Lung microvascular endothelial cell (primary cell): ENCODE results near the gene S100P. TPM values are rescaled to one million over a fixed set of nuclear protein-coding genes. Genes with fewer than 3 reads are reported as not detected.
A peak's percentile ranks its signal among the peaks of the same experiment; 100 is the strongest.
"Not testable (repeated sequence)": the region's sequence is repeated elsewhere in the genome, so short reads cannot be mapped to it uniquely, and the experiment has no call there.

ENCODE experiments used
- DNase-seq, 2 donors: peaks; one replicate each; pipeline versions ENCODE4 v3.0.0 to v3.0.0-alpha.2; 2010; ENCODE audit warnings: low read depth in 2 of 2
- total RNA-seq: library from RNA; depleted of rRNA; stranded (reverse); fragments of >200 nt; gene quantifications from 2 replicates; pipeline ENCODE4 v1.2.1, GENCODE V29; 2014

Gene S100P
- total RNA-seq, 1 donor from 2014 or later: 0.40 TPM

DNA sequence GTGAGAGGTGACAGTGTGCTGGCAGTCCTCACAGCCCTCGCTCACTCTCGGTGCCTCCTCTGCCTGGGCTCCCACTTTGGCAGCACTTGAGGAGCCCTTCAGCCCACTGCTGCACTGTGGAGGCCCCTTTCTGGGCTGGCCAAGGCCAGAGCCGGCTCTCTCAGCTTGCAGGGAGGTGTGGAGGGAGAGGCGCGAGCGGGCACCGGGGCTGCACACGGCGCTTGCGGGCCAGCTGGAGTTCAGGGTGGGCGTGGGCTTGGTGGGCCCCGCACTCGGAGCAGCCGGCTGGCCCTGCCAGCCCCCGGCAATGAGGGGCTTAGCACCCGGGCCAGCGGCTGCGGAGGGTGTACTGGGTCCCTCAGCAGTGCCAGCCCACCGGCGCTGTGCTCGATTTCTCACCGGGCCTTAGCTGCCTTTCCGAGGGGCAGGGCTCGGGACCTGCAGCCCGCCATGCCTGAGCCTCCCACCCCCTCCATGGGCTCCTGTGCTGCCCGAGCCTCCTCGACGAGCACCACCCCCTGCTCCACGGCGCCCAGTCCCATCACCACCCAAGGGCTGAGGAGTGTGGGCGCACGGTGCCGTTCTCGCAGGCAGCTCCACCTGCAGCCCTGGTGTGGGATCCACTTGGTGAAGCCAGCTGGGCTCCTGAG, 21.0 kb upstream of the S100P start:
- not testable (repeated sequence) for DNase-seq

- peak in 1 of 2 donors; percentile 40 for DNase-seq
These were observed 20.5 kb upstream of the S100P start for GRCh38 chr4:6673191-6673659.

DNA sequence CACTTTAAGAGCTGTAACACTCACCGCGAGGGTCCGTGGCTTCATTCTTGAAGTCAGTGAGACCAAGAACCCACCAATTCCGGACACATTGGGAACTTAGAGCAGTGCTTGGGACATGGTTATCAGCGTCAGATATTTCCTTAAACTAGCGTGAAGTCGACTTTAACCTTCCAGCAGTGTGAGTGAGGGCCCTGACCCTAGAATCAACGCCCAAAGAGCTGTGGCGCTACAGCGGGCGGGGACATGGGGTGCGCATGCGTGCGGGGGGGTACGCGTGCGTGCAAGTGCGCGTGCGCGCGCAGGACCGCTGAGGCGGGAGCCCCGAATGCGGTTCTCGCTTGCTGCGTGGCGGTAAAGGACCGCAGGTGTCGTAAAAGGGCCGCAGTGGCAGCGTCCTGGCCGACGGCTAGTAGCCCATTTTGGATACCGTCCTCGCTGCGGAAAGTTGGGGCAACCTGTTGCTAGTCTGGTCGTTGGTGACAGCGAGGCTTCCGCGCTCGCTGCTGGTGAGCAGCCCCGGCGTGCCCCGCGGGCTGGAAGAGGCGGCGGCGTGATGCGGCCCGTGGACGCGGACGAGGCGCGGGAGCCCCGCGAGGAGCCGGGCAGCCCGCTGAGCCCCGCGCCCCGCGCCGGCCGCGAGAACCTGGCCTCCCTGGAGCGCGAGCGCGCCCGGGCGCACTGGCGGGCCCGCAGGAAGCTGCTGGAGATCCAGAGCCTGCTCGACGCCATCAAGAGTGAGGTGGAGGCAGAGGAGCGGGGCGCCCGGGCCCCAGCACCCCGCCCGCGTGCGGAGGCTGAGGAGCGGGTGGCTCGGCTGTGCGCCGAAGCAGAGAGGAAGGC, 19.8 kb upstream of the S100P start:
- peak; percentile 97 to 98 for DNase-seq

GRCh38 chr4:6674500-6675149, 19.1 kb upstream of the S100P start:
- peak; percentile 54 to 70 for DNase-seq

DNA sequence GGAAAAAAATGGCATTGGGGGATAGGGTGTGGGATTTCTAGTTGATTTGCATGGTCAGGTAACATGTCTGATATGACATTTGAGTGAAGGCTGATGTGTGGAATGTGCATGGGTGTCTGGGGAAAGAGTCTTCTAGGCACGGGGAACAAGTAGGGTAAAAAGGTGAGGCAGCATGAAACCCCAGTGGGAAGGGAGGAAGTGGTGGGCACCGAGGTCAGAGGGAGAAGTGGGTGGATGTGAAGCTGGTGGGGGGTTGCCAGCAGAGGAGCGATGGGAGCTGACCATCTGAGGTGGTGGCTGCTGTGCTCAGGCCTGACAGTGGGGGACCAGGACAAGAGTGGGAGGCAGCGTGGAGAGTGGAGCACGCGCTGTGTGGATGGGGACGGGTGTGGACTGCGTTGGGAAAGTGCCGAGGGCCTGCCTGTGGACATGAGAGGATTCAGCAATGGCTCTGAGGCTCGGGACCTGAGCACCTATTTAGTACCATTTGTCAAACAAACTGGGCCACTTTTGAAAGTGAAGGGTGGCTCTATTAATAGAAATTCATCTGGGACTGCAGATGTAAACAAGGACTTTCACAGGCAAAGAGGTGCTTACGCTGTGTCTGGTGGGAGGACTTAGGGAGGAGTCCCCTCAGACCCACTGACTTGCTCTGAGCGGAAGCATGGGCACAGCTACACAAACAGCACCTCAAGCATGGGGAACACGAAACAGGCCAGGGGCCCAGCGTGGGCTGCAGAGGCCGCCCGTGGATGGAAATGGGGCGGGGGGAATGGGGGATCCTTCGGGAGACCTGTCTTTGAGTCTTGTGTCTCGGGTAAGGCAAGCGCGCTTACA, 16.7 kb upstream of the S100P start:
- no peak for DNase-seq

DNA sequence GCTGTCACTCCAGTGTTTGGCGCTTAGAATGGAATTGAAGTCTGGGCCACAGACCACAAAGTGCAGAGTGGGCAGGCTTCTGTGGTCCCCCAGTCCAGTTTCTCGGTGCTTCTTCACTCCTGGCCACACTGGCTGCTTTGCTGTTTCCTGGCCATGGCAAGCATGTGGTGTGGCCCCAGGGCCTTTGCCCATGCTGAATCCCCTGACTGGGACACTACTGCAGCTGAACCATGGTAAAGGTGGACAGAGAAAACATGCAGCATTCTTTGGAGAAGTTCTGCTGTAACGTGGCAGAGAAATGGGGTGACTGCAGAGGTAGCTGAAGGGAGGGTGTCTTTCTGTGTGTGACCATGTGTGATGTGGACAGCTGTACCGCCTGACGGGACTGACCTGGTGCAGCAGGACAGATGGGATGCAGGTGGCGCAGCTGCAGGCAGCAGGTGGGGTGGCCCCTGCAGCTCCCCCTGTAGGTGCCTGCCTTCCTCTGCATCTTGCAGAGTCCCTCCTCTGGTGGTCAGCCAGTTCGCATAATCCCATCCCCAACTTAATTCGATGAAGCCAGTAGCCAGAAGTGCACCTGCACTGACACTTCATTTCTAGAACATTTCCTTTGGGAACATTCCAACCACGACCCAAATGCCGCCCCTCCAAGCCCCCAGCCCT, 13.2 kb upstream of the S100P start:
- no peak for DNase-seq

DNA sequence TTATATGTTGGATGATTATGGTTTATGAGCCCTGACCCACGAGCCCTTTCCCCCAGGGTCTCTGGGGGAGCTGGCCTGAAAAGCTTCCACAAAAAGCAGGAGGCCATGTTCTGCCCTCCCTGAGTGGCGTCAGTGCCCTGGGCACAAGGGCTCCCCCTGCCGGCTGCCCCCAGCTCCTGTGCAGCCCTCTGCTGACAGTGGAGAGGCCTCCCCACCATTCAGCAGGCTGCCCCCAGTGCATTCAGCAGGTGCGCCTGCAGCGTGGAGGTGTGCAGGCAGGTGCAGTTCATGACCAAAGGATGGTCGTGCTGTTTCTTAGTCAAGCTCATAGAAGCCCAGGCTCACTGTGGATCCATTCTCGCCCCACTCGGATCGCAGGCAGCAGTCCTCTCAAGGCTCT, 12.5 kb upstream of the S100P start:
- DNase-seq: no peak

DNA sequence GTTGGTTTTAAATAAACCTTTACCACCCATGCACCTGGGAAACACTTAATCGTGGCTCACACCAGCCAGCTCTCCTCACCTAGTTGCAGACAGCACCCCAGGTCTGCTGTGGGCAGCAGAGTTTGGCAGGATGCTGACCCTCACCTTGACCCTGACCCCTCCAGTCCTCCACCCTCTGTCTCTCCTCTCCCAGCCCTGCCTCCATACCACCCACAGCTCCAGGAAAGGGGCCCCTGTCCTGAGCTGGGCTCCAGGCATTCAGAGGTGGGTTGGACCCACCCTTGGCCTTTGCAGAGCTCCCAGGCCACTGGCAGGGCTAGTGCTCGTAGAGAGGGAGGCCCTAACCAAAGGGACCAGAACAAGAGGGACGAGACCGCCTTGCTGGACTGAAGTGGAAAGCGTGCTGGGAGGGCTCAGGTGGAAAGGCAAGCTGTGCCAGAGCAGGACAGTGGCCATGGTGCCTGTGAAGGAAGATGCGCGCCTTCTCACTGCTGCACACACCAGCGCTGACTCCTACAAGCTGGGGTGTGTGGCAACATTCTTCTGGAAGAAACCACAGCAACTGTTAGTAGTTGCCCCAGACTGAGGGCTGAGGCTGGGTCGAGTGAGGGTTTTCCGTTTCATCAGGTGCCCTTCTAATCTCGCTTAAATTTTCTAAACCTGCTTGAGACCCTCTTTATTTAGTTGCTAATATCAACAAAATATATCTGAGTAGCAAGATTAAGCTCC, 10.7 kb upstream of the S100P start:
- DNase-seq: no peak

DNA sequence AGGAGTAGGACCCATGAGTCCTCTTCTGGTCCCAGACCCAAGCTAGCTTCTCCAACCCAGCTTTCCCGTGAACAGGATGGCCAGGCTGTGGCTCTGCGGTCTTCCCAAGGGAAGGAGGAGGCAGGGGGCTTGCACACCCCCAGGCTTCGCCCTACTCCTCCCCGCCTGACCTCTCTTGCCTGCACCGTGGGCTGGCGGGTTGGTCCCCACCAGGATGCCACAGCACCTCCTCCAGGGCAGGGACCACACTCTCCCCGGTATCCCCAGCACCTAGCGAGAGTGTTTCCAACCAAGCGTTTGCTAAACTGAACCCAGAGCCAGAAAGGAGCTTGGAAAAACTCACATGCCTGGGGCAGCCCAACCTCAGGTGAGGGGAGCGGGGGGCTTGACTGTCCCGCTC, 9.0 kb upstream of the S100P start:
- no peak for DNase-seq

DNA sequence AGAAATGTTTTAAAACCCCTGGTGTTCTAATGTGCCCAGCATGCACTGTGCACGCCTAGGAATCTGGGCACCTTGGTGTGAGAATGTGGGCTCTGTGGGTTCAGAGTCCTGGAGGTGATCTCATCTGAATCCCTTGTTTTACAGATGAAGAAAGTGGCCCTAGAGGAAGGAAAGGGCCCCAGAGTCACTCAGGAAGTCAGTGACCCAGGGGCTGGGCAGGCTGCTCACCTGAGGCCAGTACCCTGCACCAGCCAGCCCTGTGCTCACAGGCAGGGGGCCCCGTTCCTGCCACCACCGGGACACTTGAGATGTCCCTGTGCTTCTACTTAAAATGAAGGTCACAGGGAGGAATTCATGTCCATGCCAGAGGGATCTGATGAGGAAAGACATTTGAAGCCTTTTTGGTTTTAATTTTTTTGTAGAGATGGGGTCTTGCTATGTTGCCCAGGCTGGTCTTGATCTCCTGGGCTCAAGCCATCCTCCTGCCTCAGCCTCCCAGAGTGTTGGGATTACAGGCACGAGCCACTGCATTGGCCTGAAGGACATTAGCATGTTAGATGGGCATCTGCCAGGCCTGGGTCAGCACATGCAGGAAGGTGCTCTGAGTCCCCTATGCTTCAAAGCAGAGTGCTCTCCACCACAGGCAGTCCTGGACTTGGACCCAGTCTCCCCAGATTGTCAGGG, 7.4 kb upstream of the S100P start:
- no peak for DNase-seq

- DNase-seq: no peak
These were observed 5.5 kb upstream of the S100P start for GRCh38 chr4:6687947-6688878.

- peak in 1 of 2 donors; percentile 64 for DNase-seq
These were observed 4.7 kb upstream of the S100P start for GRCh38 chr4:6688879-6689505.

GRCh38 chr4:6689506-6689960, 4.1 kb upstream of the S100P start:
- DNase-seq: no peak

- DNase-seq: no peak
These were observed 1.3 kb upstream of the S100P start for GRCh38 chr4:6692379-6692778.

DNA sequence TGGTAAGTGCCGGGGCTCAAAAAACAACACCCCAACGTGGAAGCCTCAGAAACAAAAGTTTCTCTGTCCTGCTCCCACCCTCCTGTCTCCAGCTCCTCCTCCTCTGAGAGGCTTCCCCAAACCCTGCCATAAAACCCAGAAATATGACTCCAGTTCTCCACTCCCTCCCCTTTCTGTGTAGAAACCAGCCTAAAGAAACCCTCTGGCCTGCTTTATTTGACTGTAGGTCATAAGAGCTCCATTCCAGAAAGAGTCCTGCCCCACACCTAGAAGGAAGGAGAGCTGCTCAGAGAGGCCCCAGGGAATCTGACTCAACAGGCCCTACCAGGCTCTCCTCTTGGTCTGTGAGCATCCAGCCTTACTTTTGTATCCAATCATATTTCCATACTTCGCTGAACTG, 872 bp upstream of the S100P start:
- DNase-seq: no peak

DNA sequence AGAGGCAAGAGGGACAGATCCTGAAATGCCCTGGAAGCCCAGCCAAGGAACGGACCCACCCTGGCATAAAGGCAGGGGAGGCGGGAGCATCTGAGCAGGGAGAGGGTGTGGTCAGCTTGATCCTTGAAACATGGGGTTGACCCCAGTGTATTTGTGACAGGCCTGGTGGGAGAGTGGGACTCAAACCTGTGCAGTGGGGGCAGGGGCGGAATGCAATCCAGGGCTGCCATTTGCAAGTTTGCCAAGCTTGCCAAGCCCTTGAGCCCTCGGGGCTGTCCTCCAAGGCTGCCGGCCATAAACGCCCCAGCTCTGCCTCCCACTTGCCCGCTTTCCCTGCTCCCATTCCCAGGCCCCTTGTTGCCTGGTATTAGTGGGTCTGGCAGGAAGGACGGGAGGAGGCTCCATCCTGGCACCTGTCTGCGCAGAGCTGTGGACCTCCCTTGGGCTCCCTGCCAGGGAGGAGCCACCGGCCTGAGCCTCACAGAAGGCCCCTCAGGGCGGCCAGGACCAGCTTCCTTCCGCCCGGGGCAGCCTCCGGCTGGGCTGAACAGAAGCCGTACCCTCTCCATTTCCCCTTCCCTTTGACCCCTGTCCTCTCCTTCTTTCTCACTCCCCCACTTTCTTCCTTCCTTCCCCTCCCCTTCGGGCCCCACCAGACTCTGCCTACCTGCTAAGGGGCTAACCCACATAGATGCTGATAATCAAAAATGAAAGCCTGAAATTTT, 661 bp downstream of the S100P start:
- no peak for DNase-seq
